ENCODE data around the gene LTC4S.

Gene LTC4S

DNA sequence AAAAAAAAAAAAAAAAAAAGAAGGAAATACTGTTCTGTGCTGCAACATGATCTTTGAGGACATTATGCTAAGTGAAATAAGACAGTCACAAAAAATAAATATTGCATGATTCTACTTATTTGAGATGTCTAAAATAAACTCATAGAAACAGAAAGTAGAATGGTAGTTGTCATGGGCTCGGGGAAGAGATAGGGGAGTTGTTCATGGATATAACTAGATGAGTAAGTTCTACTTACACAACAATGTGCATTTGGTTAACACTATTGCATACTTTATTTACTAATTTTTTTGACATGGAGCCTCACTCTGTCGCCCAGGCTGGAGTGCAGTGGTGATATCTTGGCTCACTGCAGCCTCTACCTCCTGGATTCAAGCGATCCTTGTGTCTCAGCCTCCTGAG, 46.0 kb upstream of the LTC4S start:
- no peak for ATAC-seq
- TF ChIP-seq ZNF70 (CRISPR knock-in tag; IDR thresholded peaks at IDR 0.05) (no peak), GLIS3 (CRISPR knock-in tag; IDR thresholded peaks at IDR 0.05) (no peak), ZFP3 (CRISPR knock-in tag; IDR thresholded peaks at IDR 0.05) (no peak), ZNF565 (CRISPR knock-in tag; conservative IDR thresholded peaks at IDR 0.05; ENCODE audit: low read depth) (no peak), ZC3H10 (CRISPR knock-in tag; IDR thresholded peaks at IDR 0.05) (no peak), ARNTL (CRISPR knock-in tag; IDR thresholded peaks at IDR 0.05; ENCODE audit: borderline replicate concordance, low read depth) (no peak), ZFP30 (CRISPR knock-in tag; IDR thresholded peaks at IDR 0.05) (no peak)
- TF ChIP-seq, protein P1, sequence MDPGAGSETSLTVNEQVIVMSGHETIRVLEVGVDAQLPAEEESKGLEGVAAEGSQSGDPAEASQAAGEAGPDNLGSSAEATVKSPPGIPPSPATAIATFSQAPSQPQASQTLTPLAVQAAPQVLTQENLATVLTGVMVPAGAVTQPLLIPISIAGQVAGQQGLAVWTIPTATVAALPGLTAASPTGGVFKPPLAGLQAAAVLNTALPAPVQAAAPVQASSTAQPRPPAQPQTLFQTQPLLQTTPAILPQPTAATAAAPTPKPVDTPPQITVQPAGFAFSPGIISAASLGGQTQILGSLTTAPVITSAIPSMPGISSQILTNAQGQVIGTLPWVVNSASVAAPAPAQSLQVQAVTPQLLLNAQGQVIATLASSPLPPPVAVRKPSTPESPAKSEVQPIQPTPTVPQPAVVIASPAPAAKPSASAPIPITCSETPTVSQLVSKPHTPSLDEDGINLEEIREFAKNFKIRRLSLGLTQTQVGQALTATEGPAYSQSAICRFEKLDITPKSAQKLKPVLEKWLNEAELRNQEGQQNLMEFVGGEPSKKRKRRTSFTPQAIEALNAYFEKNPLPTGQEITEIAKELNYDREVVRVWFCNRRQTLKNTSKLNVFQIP (CRISPR knock-in tag; IDR thresholded peaks at IDR 0.05; ENCODE audit: borderline replicate concordance, low read depth), result no peak
- TF ChIP-seq, protein P2, sequence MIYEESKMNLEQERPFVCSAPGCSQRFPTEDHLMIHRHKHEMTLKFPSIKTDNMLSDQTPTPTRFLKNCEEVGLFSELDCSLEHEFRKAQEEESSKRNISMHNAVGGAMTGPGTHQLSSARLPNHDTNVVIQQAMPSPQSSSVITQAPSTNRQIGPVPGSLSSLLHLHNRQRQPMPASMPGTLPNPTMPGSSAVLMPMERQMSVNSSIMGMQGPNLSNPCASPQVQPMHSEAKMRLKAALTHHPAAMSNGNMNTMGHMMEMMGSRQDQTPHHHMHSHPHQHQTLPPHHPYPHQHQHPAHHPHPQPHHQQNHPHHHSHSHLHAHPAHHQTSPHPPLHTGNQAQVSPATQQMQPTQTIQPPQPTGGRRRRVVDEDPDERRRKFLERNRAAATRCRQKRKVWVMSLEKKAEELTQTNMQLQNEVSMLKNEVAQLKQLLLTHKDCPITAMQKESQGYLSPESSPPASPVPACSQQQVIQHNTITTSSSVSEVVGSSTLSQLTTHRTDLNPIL (CRISPR knock-in tag; IDR thresholded peaks at IDR 0.05; ENCODE audit: low read depth), result no peak
- TF ChIP-seq, protein P3, sequence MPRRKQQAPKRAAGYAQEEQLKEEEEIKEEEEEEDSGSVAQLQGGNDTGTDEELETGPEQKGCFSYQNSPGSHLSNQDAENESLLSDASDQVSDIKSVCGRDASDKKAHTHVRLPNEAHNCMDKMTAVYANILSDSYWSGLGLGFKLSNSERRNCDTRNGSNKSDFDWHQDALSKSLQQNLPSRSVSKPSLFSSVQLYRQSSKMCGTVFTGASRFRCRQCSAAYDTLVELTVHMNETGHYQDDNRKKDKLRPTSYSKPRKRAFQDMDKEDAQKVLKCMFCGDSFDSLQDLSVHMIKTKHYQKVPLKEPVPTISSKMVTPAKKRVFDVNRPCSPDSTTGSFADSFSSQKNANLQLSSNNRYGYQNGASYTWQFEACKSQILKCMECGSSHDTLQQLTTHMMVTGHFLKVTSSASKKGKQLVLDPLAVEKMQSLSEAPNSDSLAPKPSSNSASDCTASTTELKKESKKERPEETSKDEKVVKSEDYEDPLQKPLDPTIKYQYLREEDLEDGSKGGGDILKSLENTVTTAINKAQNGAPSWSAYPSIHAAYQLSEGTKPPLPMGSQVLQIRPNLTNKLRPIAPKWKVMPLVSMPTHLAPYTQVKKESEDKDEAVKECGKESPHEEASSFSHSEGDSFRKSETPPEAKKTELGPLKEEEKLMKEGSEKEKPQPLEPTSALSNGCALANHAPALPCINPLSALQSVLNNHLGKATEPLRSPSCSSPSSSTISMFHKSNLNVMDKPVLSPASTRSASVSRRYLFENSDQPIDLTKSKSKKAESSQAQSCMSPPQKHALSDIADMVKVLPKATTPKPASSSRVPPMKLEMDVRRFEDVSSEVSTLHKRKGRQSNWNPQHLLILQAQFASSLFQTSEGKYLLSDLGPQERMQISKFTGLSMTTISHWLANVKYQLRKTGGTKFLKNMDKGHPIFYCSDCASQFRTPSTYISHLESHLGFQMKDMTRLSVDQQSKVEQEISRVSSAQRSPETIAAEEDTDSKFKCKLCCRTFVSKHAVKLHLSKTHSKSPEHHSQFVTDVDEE (CRISPR knock-in tag; IDR thresholded peaks at IDR 0.05), result no peak

DNA sequence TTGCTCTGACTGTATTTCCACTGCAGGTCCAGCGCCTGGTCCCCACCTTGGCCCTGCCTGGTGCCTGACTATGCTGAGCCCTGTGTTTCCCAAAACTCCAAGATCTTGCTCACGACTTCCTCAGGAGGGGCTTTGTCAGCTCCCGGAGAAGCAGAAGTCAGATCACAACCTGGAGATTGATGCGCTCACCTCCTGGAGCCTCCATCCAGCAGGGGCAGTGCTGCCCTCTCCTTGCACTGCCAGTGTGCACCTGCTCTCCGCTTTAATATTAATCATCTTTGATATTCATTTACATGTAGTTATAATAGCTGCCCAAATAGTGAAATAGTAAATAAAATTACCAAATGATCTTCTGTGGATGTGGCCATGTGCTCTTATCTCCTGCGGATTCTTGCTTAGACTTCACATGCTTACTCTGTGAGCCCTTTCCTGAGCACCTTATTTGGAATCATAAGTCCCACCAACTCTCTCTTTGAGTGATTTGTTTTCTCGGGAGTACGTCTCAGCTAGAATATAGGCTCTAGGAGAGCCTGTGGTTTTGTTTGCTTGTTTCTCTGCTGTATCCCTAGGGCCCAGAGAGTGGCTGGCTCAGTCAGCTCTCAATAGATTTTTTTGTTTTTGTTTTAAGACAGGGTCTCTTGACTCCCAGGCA, 43.8 kb upstream of the LTC4S start:
- no peak for ATAC-seq
- no peak for TF ChIP-seq CSDC2 (CRISPR knock-in tag; IDR thresholded peaks at IDR 0.05)
- TF ChIP-seq SNAI2 (CRISPR knock-in tag; IDR thresholded peaks at IDR 0.05), result no peak
- TF ChIP-seq BACH2 (CRISPR knock-in tag; IDR thresholded peaks at IDR 0.05; ENCODE audit: borderline replicate concordance), result no peak
- no peak for TF ChIP-seq ZNF565 (CRISPR knock-in tag; conservative IDR thresholded peaks at IDR 0.05; ENCODE audit: low read depth)
- TF ChIP-seq ESRRG (CRISPR knock-in tag; IDR thresholded peaks at IDR 0.05), result no peak
- TF ChIP-seq, protein P2 (CRISPR knock-in tag; IDR thresholded peaks at IDR 0.05; ENCODE audit: low read depth), result no peak
- TF ChIP-seq, protein P1 (CRISPR knock-in tag; IDR thresholded peaks at IDR 0.05; ENCODE audit: borderline replicate concordance, low read depth), result no peak
- TF ChIP-seq ZNF8 (CRISPR knock-in tag; IDR thresholded peaks at IDR 0.05), result no peak
- TF ChIP-seq, protein P4, sequence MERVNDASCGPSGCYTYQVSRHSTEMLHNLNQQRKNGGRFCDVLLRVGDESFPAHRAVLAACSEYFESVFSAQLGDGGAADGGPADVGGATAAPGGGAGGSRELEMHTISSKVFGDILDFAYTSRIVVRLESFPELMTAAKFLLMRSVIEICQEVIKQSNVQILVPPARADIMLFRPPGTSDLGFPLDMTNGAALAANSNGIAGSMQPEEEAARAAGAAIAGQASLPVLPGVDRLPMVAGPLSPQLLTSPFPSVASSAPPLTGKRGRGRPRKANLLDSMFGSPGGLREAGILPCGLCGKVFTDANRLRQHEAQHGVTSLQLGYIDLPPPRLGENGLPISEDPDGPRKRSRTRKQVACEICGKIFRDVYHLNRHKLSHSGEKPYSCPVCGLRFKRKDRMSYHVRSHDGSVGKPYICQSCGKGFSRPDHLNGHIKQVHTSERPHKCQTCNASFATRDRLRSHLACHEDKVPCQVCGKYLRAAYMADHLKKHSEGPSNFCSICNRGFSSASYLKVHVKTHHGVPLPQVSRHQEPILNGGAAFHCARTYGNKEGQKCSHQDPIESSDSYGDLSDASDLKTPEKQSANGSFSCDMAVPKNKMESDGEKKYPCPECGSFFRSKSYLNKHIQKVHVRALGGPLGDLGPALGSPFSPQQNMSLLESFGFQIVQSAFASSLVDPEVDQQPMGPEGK (CRISPR knock-in tag; IDR thresholded peaks at IDR 0.05; ENCODE audit: borderline replicate concordance), result no peak
- TF ChIP-seq PPARA (CRISPR knock-in tag; IDR thresholded peaks at IDR 0.05; ENCODE audit: borderline replicate concordance), result no peak
- no peak for TF ChIP-seq OSR1 (CRISPR knock-in tag; IDR thresholded peaks at IDR 0.05)

DNA sequence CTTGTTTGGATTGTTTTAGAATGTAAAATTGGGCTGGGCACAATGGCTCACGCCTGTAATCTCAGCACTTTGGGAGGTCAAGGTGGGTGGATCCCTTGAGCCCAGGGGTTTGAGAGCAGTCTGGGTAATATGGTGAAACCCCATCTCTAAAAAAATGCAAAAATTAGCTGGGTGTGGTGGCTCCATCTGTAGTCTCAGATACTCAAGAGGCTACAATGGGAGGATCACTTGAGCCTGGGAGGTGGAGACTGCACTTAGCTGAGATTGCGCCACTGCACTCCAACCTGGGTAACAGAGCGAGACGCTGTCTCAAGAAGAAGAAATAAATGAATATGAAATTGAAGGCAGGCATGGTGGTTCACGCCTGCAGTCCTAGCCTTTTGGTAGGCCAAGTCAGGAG, 39.8 kb upstream of the LTC4S start:
- no peak for TF ChIP-seq GLIS3 (CRISPR knock-in tag; IDR thresholded peaks at IDR 0.05)
- TF ChIP-seq PPARA (CRISPR knock-in tag; IDR thresholded peaks at IDR 0.05; ENCODE audit: borderline replicate concordance), result no peak
- TF ChIP-seq ZFP30 (CRISPR knock-in tag; IDR thresholded peaks at IDR 0.05), result no peak
- TF ChIP-seq, protein P5, sequence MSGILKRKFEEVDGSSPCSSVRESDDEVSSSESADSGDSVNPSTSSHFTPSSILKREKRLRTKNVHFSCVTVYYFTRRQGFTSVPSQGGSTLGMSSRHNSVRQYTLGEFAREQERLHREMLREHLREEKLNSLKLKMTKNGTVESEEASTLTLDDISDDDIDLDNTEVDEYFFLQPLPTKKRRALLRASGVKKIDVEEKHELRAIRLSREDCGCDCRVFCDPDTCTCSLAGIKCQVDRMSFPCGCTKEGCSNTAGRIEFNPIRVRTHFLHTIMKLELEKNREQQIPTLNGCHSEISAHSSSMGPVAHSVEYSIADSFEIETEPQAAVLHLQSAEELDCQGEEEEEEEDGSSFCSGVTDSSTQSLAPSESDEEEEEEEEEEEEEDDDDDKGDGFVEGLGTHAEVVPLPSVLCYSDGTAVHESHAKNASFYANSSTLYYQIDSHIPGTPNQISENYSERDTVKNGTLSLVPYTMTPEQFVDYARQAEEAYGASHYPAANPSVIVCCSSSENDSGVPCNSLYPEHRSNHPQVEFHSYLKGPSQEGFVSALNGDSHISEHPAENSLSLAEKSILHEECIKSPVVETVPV (CRISPR knock-in tag; IDR thresholded peaks at IDR 0.05), result no peak
- no peak for TF ChIP-seq BACH2 (CRISPR knock-in tag; IDR thresholded peaks at IDR 0.05; ENCODE audit: borderline replicate concordance)
- ATAC-seq, result no peak

All from SK-N-SH treated with all-trans-retinoic acid at 6 μM for 48 hours (cell line).